Measurements from ENCODE around the gene TNN. TPM values are rescaled to one million over a fixed set of nuclear protein-coding genes. Genes with fewer than 3 reads are reported as not detected.

The TNN gene
- total and polyA plus RNA-seq, 7 donors = 0.03 to 0.36 (median 0.28) TPM; not detected in 2

DNA sequence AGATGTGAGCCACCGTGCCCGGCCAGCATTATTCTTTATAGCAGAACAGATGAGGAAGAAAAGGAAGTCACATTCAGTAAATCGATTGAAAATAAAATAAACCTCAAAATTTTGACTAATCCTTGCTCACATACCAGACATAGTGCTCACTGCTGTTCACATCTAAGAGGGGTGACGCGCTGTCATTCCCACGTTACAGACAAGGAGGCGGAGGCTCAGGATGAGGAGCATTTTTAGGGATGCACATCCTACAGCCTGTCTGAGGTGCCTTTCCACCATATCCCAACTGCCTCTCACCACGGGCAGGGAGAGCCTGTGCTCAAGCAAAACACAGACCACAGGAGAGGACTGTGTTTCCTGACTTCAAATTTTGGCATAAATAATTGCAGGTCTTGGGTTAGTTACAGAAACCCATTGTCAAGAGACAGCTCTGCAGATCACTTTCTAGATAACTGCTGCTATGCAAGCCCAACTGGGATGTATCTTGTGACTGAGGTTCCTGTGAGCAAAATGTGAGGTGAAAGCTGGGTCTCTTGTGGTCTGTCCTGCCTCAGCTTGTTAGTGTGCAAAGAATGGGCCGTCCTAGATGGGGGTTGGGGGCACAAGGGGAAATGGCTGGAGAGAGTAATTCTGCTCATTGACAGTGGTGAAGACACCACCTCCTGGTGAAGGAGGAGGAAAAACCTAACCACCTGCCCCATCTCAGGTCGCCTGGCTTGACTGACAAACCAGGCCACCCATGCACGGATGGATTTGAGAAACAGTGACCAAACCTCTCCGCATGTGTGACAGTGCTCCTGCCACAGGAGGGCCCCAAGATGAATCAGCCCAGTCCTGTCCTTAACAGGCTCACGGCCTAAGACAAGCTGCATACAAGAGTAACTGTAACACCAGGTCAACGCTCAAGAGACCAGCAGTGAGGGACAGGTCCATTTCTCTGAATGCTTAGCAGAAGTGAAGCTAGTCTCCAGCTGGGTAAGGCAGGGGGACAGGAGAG, 8.2 kb downstream of the TNN start:
- no peak for DNase-seq
- WGBS, 2 donors = 59 to 76% methylated on average over 14 of the region's 14 CpGs
- no peaks in the 10 kb centered on the region for H3K36me3 ChIP-seq
- H3K9me3 ChIP-seq = no peaks in the 10 kb centered on the region
- no peaks in the 10 kb centered on the region for H3K27me3 ChIP-seq
- intact Hi-C loops (cut with DNase I) = no loop called here
- H3K27ac ChIP-seq = no peak overlapping the region
- no peak overlapping the region for H3K4me3 ChIP-seq
- peaks cover 0 to 21% (median 18%) of the 10 kb centered on the region in 4 donors for H3K4me1 ChIP-seq
- TF ChIP-seq EP300 (IDR thresholded peaks at IDR 0.05) (no peak), CTCF (IDR thresholded peaks at IDR 0.05) (no peak)

GRCh38 chr1:175077356-175078030, 9.9 kb downstream of the TNN start:
- no peak for DNase-seq
- no peaks in the 10 kb centered on the region for H3K9me3 ChIP-seq
- H3K4me1 ChIP-seq = peaks cover 0 to 11% (median 8%) of the 10 kb centered on the region in 4 donors
- TF ChIP-seq POLR2A (IDR thresholded peaks at IDR 0.05) (no peak), EP300 (IDR thresholded peaks at IDR 0.05) (no peak), POLR2AphosphoS5 (IDR thresholded peaks at IDR 0.05) (no peak), CTCF (IDR thresholded peaks at IDR 0.05) (no peak)
- no peak overlapping the region for H3K4me3 ChIP-seq
- no peaks in the 10 kb centered on the region for H3K36me3 ChIP-seq
- H3K27ac ChIP-seq = no peak overlapping the region
- WGBS, 2 donors = 71 to 88% methylated on average over 12 of the region's 12 CpGs
- intact Hi-C loops (cut with DNase I) = no loop called here
- no peaks in the 10 kb centered on the region for H3K27me3 ChIP-seq

DNA sequence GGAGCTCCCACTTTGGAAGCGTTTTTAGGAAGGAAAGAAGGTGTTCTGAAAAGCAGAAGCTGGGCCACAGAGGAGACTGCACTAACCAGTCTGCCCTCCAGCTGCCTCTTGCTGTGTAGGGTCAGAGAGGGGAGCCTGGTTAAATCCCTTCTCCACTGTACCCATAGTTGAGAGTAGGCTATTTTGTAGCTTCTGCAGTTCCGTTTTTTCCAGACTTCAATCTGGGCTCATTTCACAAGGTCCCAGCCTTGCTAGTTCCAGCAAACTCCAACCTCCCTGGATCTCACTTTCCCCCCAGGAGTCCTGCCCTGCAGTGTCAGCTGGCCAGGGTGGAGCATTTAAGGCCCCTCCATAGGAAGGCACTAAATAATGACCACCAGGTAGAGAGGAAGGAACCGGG, 11.0 kb downstream of the TNN start:
- Histone ChIP-seq H3K4me1 (peaks cover 0 to under 1% (median 0%) of the 10 kb centered on the region in 4 donors), H3K9me3 (no peaks in the 10 kb centered on the region), H3K27me3 (no peaks in the 10 kb centered on the region), H3K36me3 (no peaks in the 10 kb centered on the region), H3K27ac (no peak overlapping the region), H3K4me3 (no peak overlapping the region)
- no peak for TF ChIP-seq POLR2A (IDR thresholded peaks at IDR 0.05)
- TF ChIP-seq CTCF (IDR thresholded peaks at IDR 0.05) = no peak
- TF ChIP-seq EP300 (IDR thresholded peaks at IDR 0.05) = no peak
- TF ChIP-seq POLR2AphosphoS5 (IDR thresholded peaks at IDR 0.05) = no peak
- intact Hi-C loops (cut with DNase I) = no loop called here
- no peak for DNase-seq
- 66 to 73% methylated on average over 3 of the region's 3 CpGs for WGBS, 2 donors

DNA sequence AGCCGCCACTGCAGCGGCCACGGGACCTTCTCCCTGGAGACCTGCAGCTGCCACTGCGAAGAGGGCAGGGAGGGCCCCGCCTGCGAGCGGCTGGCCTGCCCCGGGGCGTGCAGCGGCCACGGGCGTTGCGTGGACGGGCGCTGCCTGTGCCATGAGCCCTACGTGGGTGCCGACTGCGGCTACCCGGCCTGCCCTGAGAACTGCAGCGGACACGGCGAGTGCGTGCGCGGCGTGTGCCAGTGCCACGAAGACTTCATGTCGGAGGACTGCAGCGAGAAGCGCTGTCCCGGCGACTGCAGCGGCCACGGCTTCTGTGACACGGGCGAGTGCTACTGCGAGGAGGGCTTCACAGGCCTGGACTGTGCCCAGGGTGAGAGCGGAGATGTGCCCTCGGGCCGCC, 11.7 kb downstream of the TNN start:
- intact Hi-C loops (cut with DNase I) = no loop called here
- no peak for DNase-seq
- H3K27me3 ChIP-seq = no peaks in the 10 kb centered on the region
- 94 to 95% methylated on average over 40 of the region's 40 CpGs for WGBS, 2 donors
- H3K9me3 ChIP-seq = no peaks in the 10 kb centered on the region
- no peak overlapping the region for H3K4me3 ChIP-seq
- no peak overlapping the region for H3K27ac ChIP-seq
- TF ChIP-seq EP300 (IDR thresholded peaks at IDR 0.05) (no peak), POLR2A (IDR thresholded peaks at IDR 0.05) (no peak), CTCF (IDR thresholded peaks at IDR 0.05) (no peak), POLR2AphosphoS5 (IDR thresholded peaks at IDR 0.05) (no peak)
- no peaks in the 10 kb centered on the region for H3K4me1 ChIP-seq
- no peaks in the 10 kb centered on the region for H3K36me3 ChIP-seq

Measured in sigmoid colon (tissue), 7 donors.